Liver (tissue), 9 donors: ENCODE measurements around the gene ITIH5. TPM values are rescaled to one million over a fixed set of nuclear protein-coding genes. Genes with fewer than 3 reads are reported as not detected.

Experiments
- DNase-seq: peaks from one replicate; pipeline ENCODE4 v3.0.0-alpha.2; 2017; ENCODE audit warnings: low spot score
- H3K27ac ChIP-seq, 2 donors: one replicate each; pipeline ENCODE4 v1.7.0; 2013; ENCODE audit warnings: inconsistent platforms in 2 of 2, low read length in 2 of 2, control low read depth in 1 of 2, low read depth in 1 of 2, mild to moderate bottlenecking in 1 of 2
- H3K27me3 ChIP-seq, 4 donors: one replicate each; pipeline versions ENCODE4 v1.6.1 to v1.7.0; 2013; ENCODE audit warnings: low read length in 3 of 4, inconsistent platforms in 1 of 4, mild to moderate bottlenecking in 1 of 4, moderate library complexity in 1 of 4; ENCODE audit not compliant: control insufficient read depth in 4 of 4, insufficient read depth in 4 of 4
- H3K36me3 ChIP-seq, 4 donors: one replicate each; pipeline versions ENCODE4 v1.6.1 to v1.7.0; 2013; ENCODE audit warnings: low read length in 3 of 4, mild to moderate bottlenecking in 3 of 4, low read depth in 1 of 4, moderate library complexity in 1 of 4; ENCODE audit not compliant: control insufficient read depth in 4 of 4, insufficient read depth in 3 of 4
- H3K4me1 ChIP-seq, 4 donors: one replicate each; pipeline versions ENCODE4 v1.6.1 to v1.7.0; 2013; ENCODE audit warnings: low read length in 3 of 4, mild to moderate bottlenecking in 3 of 4, moderate library complexity in 1 of 4; ENCODE audit not compliant: control insufficient read depth in 4 of 4, insufficient read depth in 4 of 4
- H3K4me3 ChIP-seq, 3 donors: one replicate each; pipeline versions ENCODE4 v1.6.1 to v1.7.0; 2013; ENCODE audit warnings: low read length in 3 of 3, control low read depth in 1 of 3, low read depth in 1 of 3, mild to moderate bottlenecking in 1 of 3
- H3K9ac ChIP-seq, 2 donors: one replicate each; pipeline ENCODE4 v1.7.0; 2013; ENCODE audit warnings: low read length in 2 of 2, mild to moderate bottlenecking in 2 of 2, moderate library complexity in 2 of 2, control low read depth in 1 of 2, low read depth in 1 of 2
- H3K9me3 ChIP-seq, 4 donors: one replicate each; pipeline versions ENCODE4 v1.6.1 to v1.7.0; 2013; ENCODE audit warnings: low read length in 3 of 4; ENCODE audit not compliant: control insufficient read depth in 4 of 4
- EGR1 ChIP-seq, 2 donors: IDR thresholded peaks; 2 replicates each; pipeline ENCODE4 v1.6.1; 2016 to 2018; ENCODE audit warnings: antibody characterized with exemption in 2 of 2, low read depth in 2 of 2
- FOXA1 ChIP-seq: IDR thresholded peaks from 2 replicates; pipeline ENCODE4 v1.6.1; 2016; ENCODE audit warnings: antibody characterized with exemption
- FOXA2 ChIP-seq: IDR thresholded peaks from 2 replicates; pipeline ENCODE4 v1.6.1; 2016; ENCODE audit warnings: antibody characterized with exemption
- GABPA ChIP-seq, 2 donors: IDR thresholded peaks in 1 of 2; conservative IDR thresholded peaks in 1 of 2; 2 replicates each; pipeline ENCODE4 v1.6.1; 2016; ENCODE audit warnings: antibody characterized with exemption in 2 of 2, mild to moderate bottlenecking in 1 of 2, moderate library complexity in 1 of 2
- HNF4A ChIP-seq, 2 donors: conservative IDR thresholded peaks; 2 replicates each; pipeline ENCODE4 v1.6.1; 2016; ENCODE audit warnings: antibody characterized with exemption in 2 of 2, mild to moderate bottlenecking in 2 of 2
- HNF4G ChIP-seq: IDR thresholded peaks from 2 replicates; pipeline ENCODE4 v1.6.1; 2016; ENCODE audit warnings: antibody characterized with exemption
- JUND ChIP-seq, 2 donors: IDR thresholded peaks; 2 replicates each; pipeline ENCODE4 v1.6.1; 2016; ENCODE audit warnings: antibody characterized with exemption in 2 of 2
- MAX ChIP-seq: IDR thresholded peaks from 2 replicates; pipeline ENCODE4 v1.6.1; 2016; ENCODE audit warnings: antibody characterized with exemption
- NR2F2 ChIP-seq: IDR thresholded peaks from 2 replicates; pipeline ENCODE4 v1.6.1; 2016; ENCODE audit warnings: antibody characterized with exemption
- RAD21 ChIP-seq, 2 donors: IDR thresholded peaks; 2 replicates each; pipeline ENCODE4 v1.6.1; 2016; ENCODE audit warnings: antibody characterized with exemption in 2 of 2, mild to moderate bottlenecking in 2 of 2
- RXRA ChIP-seq, 2 donors: IDR thresholded peaks; 2 replicates each; pipeline ENCODE4 v1.6.1; 2017 to 2018; ENCODE audit warnings: antibody characterized with exemption in 2 of 2, mild to moderate bottlenecking in 1 of 2
- SP1 ChIP-seq: IDR thresholded peaks from 2 replicates; pipeline ENCODE4 v1.6.1; 2018; ENCODE audit warnings: antibody characterized with exemption, mild to moderate bottlenecking
- TAF1 ChIP-seq: conservative IDR thresholded peaks from 2 replicates; pipeline ENCODE4 v1.6.1; 2016; ENCODE audit warnings: antibody characterized with exemption, mild to moderate bottlenecking
- YY1 ChIP-seq: IDR thresholded peaks from 2 replicates; pipeline ENCODE4 v1.6.1; 2016; ENCODE audit warnings: antibody characterized with exemption, mild to moderate bottlenecking
- ZBTB33 ChIP-seq: IDR thresholded peaks from 2 replicates; pipeline ENCODE4 v1.6.1; 2016; ENCODE audit warnings: antibody characterized with exemption
- WGBS: extraction: QIAGEN DNeasy Blood & Tissue Kit; methylation state at CpG from one replicate; pipeline ENCODE4 v1.1.7; 2013; 5-methylcytosine and 5-hydroxymethylcytosine counted together
- polyA plus RNA-seq, 2 donors: library from polyadenylated mRNA; stranded (reverse) in 1 of 2; unstranded in 1 of 2; fragments of 200-250 nt in 1 of 2; fragments of >200 nt in 1 of 2; fragmentation: Nextera tagmentation in 1 of 2; extraction: Ambion mirVana in 1 of 2; gene quantifications; one replicate each; pipeline versions ENCODE4 v1.2.1 to v1.2.3, GENCODE V29; 2013 to 2015
- total RNA-seq, 2 donors: library from RNA; depleted of rRNA; stranded (reverse); fragments of >200 nt; gene quantifications; one replicate each; pipeline ENCODE4 v1.2.3, GENCODE V29; 2014
- TF ChIP-seq, protein P1 (sequence below): IDR thresholded peaks from 2 replicates; pipeline ENCODE4 v1.6.1; 2016; ENCODE audit warnings: antibody characterized with exemption
- TF ChIP-seq, protein P2 (sequence below): fragments of 150-350 bp; IDR thresholded peaks from 2 replicates; pipeline ENCODE4 v1.5.1; 2017; ENCODE audit warnings: improper control_type of control experiment, low read depth, low read length; ENCODE audit not compliant: missing input control
- donor health status: healthy.
- donor health status: healthy.
- donor health status: healthy.
- donor health status: healthy.
- donor health status: healthy.

The ITIH5 gene
- total and polyA plus RNA-seq, 4 donors, result 0.60 to 1.3 (median 0.98) TPM

DNA sequence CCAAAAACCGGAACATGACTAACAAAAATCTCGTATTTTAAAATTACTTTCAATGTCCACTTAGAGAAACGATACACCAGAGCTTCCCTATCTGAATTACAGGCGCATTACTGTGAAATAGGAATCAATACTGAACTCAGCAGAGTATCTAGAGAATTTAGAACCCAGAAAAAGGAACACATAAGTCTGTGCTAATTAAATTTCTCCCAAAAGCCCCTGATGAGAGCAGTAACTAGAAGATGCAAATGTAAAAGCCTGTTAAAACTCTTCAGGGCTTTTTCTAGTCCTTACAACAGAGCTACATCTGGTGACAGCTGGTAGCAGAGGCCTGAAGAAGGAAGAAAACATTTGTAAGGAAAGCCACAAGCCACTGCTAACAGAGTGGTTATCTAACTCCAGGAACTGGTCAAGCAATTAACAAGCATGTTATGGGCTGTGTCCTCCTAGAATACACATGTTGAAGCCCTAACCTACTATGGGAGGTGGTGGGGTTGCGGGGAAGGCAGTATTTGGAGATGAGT, 24.2 kb downstream of the ITIH5 start:
- H3K36me3 ChIP-seq, result no peaks in the 10 kb centered on the region
- 71% methylated on average over 5 of the region's 5 CpGs for WGBS
- H3K4me1 ChIP-seq, result no peaks in the 10 kb centered on the region
- H3K9ac ChIP-seq, result no peak overlapping the region
- no peak overlapping the region for H3K27ac ChIP-seq
- no peak for TF ChIP-seq GABPA (IDR thresholded peaks at IDR 0.05 in 1 of 2, conservative IDR thresholded peaks at IDR 0.05 in 1 of 2)
- TF ChIP-seq RXRA (IDR thresholded peaks at IDR 0.05), result no peak
- TF ChIP-seq RAD21 (IDR thresholded peaks at IDR 0.05), result no peak
- TF ChIP-seq JUND (IDR thresholded peaks at IDR 0.05), result no peak
- TF ChIP-seq FOXA1, result no peak
- TF ChIP-seq HNF4A (conservative IDR thresholded peaks at IDR 0.05), result no peak
- peaks cover 0 to 2% (median 0%) of the 10 kb centered on the region in 4 donors for H3K27me3 ChIP-seq
- H3K4me3 ChIP-seq, result no peak overlapping the region
- no peak for DNase-seq
- H3K9me3 ChIP-seq, result peaks cover 0 to 5% (median 0%) of the 10 kb centered on the region in 4 donors

DNA sequence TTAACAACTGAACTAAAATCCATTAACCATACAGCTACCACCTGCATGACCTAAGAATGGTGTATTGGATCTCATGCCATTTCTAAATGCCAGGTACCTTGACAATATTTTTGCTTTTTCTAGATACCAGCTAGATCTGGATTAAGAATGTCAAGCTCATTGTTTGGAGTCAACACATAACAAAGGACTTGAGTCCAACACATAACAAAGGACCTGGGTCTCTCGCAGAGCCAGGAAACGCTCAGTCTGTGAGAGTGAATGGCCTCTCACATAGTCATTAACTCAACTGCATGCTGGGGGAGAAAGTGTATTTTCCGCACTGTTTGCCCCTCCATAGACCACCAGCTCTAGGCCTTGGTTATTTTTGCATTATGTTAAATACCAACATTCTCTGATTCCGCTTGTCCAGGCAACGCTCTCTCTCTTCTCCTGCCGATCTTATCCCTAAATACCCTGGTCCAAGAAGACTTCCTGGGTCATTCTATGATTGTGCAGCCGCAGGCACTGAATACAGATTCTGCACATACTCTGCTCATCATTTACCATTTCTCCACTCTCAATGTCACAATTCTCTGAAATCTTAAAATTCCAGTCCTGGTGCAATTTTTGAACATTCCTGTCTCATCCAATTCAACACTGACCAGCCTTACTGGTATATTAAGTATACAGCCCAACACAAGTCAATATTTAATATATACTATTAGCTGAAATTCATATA, 31.2 kb downstream of the ITIH5 start:
- no peak overlapping the region for H3K4me3 ChIP-seq
- H3K4me1 ChIP-seq, result no peaks in the 10 kb centered on the region
- peaks cover 0 to 3% (median 0%) of the 10 kb centered on the region in 4 donors for H3K9me3 ChIP-seq
- H3K27me3 ChIP-seq, result no peaks in the 10 kb centered on the region
- H3K9ac ChIP-seq, result no peak overlapping the region
- no peak overlapping the region for H3K27ac ChIP-seq
- WGBS, result 90% methylated on average over 7 of the region's 7 CpGs
- TF ChIP-seq MAX (no peak), HNF4G (no peak), FOXA2 (no peak), EGR1 (IDR thresholded peaks at IDR 0.05; ENCODE audit: low read depth in 2 of 2) (no peak)
- DNase-seq, result no peak
- no peaks in the 10 kb centered on the region for H3K36me3 ChIP-seq

DNA sequence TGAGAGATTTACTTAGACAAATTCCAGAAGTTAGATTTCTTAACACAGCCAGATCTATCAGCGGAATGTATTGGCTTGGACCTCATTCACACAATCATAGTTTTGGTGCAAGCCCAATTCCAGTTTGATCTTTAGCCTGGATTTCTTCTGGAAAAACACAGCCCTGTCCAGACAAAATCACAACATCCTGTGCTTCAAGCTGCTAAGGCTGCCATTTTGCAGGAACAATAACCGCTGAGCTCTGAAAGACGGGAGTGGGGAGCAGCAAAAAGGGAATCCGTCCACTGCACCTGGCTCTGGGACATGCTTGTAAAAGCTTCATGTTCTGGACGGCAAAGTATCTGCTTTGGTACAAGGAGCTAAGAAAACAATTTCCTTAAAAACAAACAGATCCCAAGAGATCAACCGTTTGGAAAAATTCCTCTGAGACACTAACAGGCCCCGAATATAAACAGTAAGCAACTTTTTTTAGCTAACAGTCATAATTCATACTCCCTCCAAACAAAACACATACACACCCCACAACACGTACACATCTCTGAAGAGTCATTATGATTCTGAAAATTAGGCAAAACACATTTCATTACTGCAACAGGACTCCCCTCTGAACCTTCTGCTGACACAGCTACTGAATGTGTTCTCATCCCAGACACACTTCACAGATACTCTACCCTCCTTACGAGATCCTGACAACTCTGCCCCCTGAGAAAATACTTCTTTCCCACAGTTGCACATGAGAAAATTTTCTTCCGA, 32.4 kb downstream of the ITIH5 start:
- no peak for DNase-seq
- Histone ChIP-seq H3K4me3 (no peak overlapping the region), H3K4me1 (no peaks in the 10 kb centered on the region), H3K9ac (no peak overlapping the region), H3K27ac (no peak overlapping the region), H3K27me3 (no peaks in the 10 kb centered on the region), H3K36me3 (no peaks in the 10 kb centered on the region), H3K9me3 (peaks cover 0 to 3% (median 0%) of the 10 kb centered on the region in 4 donors)
- TF ChIP-seq TAF1 (no peak), YY1 (no peak)
- WGBS, result 81% methylated on average over 10 of the region's 10 CpGs

DNA sequence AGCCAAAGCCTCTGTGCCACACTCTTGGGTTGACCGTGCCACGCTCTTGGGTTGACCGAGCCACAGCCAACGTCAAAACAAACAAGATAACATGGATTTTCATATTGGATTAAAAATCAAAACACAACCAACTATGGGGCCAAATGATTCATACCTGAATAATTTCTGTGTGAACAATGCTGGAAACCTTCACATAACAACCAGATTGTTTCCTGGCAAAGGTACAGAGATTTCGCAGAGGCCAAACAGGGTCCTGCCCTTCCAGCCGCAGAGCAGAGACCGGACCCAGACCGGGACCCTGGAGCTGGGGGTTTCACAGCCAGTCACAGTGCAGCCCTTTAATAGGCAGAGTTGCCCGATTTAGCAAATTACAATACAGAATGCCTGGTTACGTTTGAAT, 40.5 kb downstream of the ITIH5 start:
- peaks cover 0 to 3% (median 0%) of the 10 kb centered on the region in 4 donors for H3K27me3 ChIP-seq
- WGBS, result 82% methylated on average over 10 of the region's 10 CpGs
- no peak for DNase-seq

More for the DNA sequence above, 40.5 kb downstream of the ITIH5 start:
- H3K9ac ChIP-seq, result no peak overlapping the region
- H3K4me3 ChIP-seq, result no peak overlapping the region
- H3K27ac ChIP-seq, result no peak overlapping the region
- TF ChIP-seq MAX (no peak), JUND (IDR thresholded peaks at IDR 0.05) (no peak), RAD21 (IDR thresholded peaks at IDR 0.05) (no peak), FOXA2 (no peak), NR2F2 (no peak), HNF4A (conservative IDR thresholded peaks at IDR 0.05) (no peak), RXRA (IDR thresholded peaks at IDR 0.05) (no peak), YY1 (no peak), HNF4G (no peak), EGR1 (IDR thresholded peaks at IDR 0.05; ENCODE audit: low read depth in 2 of 2) (no peak), SP1 (no peak), ZBTB33 (no peak)
- TF ChIP-seq, protein P1, sequence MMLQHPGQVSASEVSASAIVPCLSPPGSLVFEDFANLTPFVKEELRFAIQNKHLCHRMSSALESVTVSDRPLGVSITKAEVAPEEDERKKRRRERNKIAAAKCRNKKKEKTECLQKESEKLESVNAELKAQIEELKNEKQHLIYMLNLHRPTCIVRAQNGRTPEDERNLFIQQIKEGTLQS, result no peak
- TF ChIP-seq, protein P2, sequence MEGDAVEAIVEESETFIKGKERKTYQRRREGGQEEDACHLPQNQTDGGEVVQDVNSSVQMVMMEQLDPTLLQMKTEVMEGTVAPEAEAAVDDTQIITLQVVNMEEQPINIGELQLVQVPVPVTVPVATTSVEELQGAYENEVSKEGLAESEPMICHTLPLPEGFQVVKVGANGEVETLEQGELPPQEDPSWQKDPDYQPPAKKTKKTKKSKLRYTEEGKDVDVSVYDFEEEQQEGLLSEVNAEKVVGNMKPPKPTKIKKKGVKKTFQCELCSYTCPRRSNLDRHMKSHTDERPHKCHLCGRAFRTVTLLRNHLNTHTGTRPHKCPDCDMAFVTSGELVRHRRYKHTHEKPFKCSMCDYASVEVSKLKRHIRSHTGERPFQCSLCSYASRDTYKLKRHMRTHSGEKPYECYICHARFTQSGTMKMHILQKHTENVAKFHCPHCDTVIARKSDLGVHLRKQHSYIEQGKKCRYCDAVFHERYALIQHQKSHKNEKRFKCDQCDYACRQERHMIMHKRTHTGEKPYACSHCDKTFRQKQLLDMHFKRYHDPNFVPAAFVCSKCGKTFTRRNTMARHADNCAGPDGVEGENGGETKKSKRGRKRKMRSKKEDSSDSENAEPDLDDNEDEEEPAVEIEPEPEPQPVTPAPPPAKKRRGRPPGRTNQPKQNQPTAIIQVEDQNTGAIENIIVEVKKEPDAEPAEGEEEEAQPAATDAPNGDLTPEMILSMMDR, result no peak
- H3K4me1 ChIP-seq, result no peaks in the 10 kb centered on the region
- no peaks in the 10 kb centered on the region for H3K9me3 ChIP-seq
- H3K36me3 ChIP-seq, result no peaks in the 10 kb centered on the region
